A549 (cell line): Measurements from ENCODE around the gene DOCK1.

Experiments used
- CTCF ChIP-seq: fragments of >200 bp; sonication (Bioruptor Twin); formaldehyde crosslinking; IDR thresholded peaks from 3 replicates; pipeline ENCODE4 v1.5.1; 2016
- FOSL2 ChIP-seq, 2 experiments: fragments of 450-650 bp in 1 of 2; fragments of >200 bp in 1 of 2; sonication (Bioruptor Twin) in 1 of 2; formaldehyde crosslinking; IDR thresholded peaks; 2 replicates each; pipeline versions ENCODE4 v1.5.0 to v1.6.1; 2016 to 2020; ENCODE audit warnings: mild to moderate bottlenecking in 1 of 2, moderate library complexity in 1 of 2
- JUNB ChIP-seq: fragments of >200 bp; sonication (Bioruptor Twin); formaldehyde crosslinking; IDR thresholded peaks from 2 replicates; pipeline ENCODE4 v1.6.1; 2016
- KDM1A ChIP-seq: fragments of 200-600 bp; sonication (generic); IDR thresholded peaks from 2 replicates; pipeline ENCODE4 v1.6.1; 2016; ENCODE audit warnings: low read depth, mild to moderate bottlenecking
- MYC ChIP-seq: IDR thresholded peaks from 2 replicates; pipeline ENCODE4 v1.6.1; 2012; ENCODE audit warnings: mild to moderate bottlenecking, inconsistent platforms, low read length, improper control_type of control experiment, borderline replicate concordance
- NFE2L2 ChIP-seq: fragments of 150-350 bp; conservative IDR thresholded peaks from 2 replicates; pipeline ENCODE4 v1.6.1; 2014; ENCODE audit warnings: low read length
- NR3C1 ChIP-seq: fragments of >200 bp; sonication (Bioruptor Twin); formaldehyde crosslinking; IDR thresholded peaks from 3 replicates; pipeline ENCODE4 v1.6.1; 2017
- POLR2A ChIP-seq: IDR thresholded peaks from 2 replicates; pipeline ENCODE4 v1.6.1; 2012; ENCODE audit warnings: mild to moderate bottlenecking, low read length
- POLR2AphosphoS2 ChIP-seq: conservative IDR thresholded peaks from 2 replicates; pipeline ENCODE4 v1.6.1; 2012; ENCODE audit warnings: low read length, improper control_type of control experiment, inconsistent platforms
- RARB ChIP-seq: fragments of 250-450 bp; sonication (Bioruptor Pico); IDR thresholded peaks from 2 replicates; pipeline ENCODE4 v1.8.0; 2021; ENCODE audit warnings: mild to moderate bottlenecking, moderate library complexity
- RFX5 ChIP-seq: fragments of 450-650 bp; IDR thresholded peaks from 2 replicates; pipeline ENCODE4 v1.7.1; 2014; ENCODE audit warnings: antibody characterized with exemption, mild to moderate bottlenecking, moderate library complexity
- RNF2 ChIP-seq: fragments of 200-600 bp; sonication (generic); IDR thresholded peaks from 2 replicates; pipeline ENCODE4 v1.6.1; 2016; ENCODE audit warnings: low read depth, mild to moderate bottlenecking, antibody characterized with exemption, moderate library complexity, borderline replicate concordance
- TF ChIP-seq, protein P1 (sequence below): fragments of 150-350 bp; IDR thresholded peaks from 2 replicates; pipeline ENCODE4 v1.6.1; 2014; ENCODE audit warnings: low read depth, mild to moderate bottlenecking, low read length

DNA sequence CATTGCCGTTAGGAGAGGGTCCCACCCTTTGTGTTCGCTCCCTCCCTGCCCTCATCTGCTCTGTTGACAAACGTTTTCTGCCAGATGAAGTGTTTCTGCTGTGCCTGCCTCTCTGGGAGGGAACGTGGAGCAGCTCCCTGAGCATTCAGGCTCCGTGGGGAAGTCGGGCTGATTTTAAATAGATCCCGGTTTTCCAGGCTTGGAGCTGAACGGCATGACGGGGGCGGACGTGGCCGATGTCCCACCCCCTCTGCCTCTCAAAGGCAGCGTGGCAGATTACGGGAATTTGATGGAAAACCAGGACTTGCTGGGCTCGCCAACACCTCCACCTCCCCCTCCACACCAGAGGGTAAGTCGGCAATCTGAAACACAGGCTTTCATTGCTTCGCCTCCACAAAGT lies 542.0 kb downstream of the DOCK1 start:
- no peak for TF ChIP-seq MYC
- TF ChIP-seq FOSL2 (IDR thresholded peaks at IDR 0.05), result no peak
- TF ChIP-seq FOSL2 (CRISPR knock-in tag; IDR thresholded peaks at IDR 0.05), result no peak
- no peak for TF ChIP-seq RNF2
- TF ChIP-seq POLR2AphosphoS2, result no peak
- TF ChIP-seq POLR2A, result no peak
- no peak for TF ChIP-seq KDM1A
- TF ChIP-seq NR3C1, result no peak
- TF ChIP-seq RARB (CRISPR knock-in tag), result no peak
- no peak for TF ChIP-seq NFE2L2
- TF ChIP-seq CTCF, result no peak
- no peak for TF ChIP-seq RFX5
- TF ChIP-seq JUNB, result no peak
- TF ChIP-seq, protein P1, sequence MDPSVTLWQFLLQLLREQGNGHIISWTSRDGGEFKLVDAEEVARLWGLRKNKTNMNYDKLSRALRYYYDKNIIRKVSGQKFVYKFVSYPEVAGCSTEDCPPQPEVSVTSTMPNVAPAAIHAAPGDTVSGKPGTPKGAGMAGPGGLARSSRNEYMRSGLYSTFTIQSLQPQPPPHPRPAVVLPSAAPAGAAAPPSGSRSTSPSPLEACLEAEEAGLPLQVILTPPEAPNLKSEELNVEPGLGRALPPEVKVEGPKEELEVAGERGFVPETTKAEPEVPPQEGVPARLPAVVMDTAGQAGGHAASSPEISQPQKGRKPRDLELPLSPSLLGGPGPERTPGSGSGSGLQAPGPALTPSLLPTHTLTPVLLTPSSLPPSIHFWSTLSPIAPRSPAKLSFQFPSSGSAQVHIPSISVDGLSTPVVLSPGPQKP, result no peak
